SK-MEL-5 (cell line): ENCODE measurements around the gene RCAN2. TPM values are rescaled to one million over a fixed set of nuclear protein-coding genes. Genes with fewer than 3 reads are reported as not detected.
"Not testable (repeated sequence)": the region's sequence is repeated elsewhere in the genome, so short reads cannot be mapped to it uniquely, and the experiment has no call there.

Experiments used
- DNase-seq: peaks from one replicate; pipeline ENCODE4 v3.0.0-alpha.2; 2016; ENCODE audit warnings: low read depth, low spot score
- in situ Hi-C: cut with HindIII; loops from 2 replicates; pipeline ENCODE4 v1.10.0; 2016; ENCODE audit warnings: low sequenced_read_pairs, high pct_unique_total_duplicates, low pct_unique_long_range_greater_than_20kb
- total RNA-seq: library from RNA; depleted of rRNA; stranded (reverse); fragments of >200 nt; shearing (Covaris generic); gene quantifications from 2 replicates; pipeline ENCODE4 v1.2.3, GENCODE V29; 2014

The RCAN2 gene
- total RNA-seq, 1 experiment from 2014 or later, result 0.11 TPM

- in situ Hi-C loops, result no loop called here
Measured at GRCh38 chr6:46410334-46410953, 80.8 kb downstream of the RCAN2 start.

GRCh38 chr6:46407776-46408530 is 83.3 kb downstream of the RCAN2 start:
- DNase-seq, result no peak
- in situ Hi-C loops, result no loop called here

More at GRCh38 chr6:46410334-46410953, 80.8 kb downstream of the RCAN2 start:
- peak; percentile 16 for DNase-seq

- in situ Hi-C loops, result no loop called here
- no peak for DNase-seq
Measured at GRCh38 chr6:46407246-46407645, 84.0 kb downstream of the RCAN2 start.

- in situ Hi-C loops, DNase-seq: not testable (repeated sequence)
Measured at GRCh38 chr6:46405620-46406180, 85.5 kb downstream of the RCAN2 start.

- no peak for DNase-seq
- in situ Hi-C loops, result no loop called here
Measured at GRCh38 chr6:46400898-46401297, 90.4 kb downstream of the RCAN2 start.

- in situ Hi-C loops, result no loop called here
- no peak for DNase-seq
Measured at GRCh38 chr6:46395530-46395929, 95.7 kb downstream of the RCAN2 start.

GRCh38 chr6:46393940-46394337 is 97.3 kb downstream of the RCAN2 start:
- in situ Hi-C loops, result no loop called here

GRCh38 chr6:46393161-46393939 is 97.9 kb downstream of the RCAN2 start:
- no peak for DNase-seq
- in situ Hi-C loops, result no loop called here

More at GRCh38 chr6:46393940-46394337, 97.3 kb downstream of the RCAN2 start:
- DNase-seq, result no peak

GRCh38 chr6:46392294-46392693 is 99.0 kb downstream of the RCAN2 start:
- in situ Hi-C loops, result no loop called here
- no peak for DNase-seq

- no peak for DNase-seq
- in situ Hi-C loops, result no loop called here
Measured at GRCh38 chr6:46390153-46390876, 100.9 kb downstream of the RCAN2 start.

- in situ Hi-C loops, DNase-seq: not testable (repeated sequence)
Measured at GRCh38 chr6:46387728-46388127, 103.5 kb downstream of the RCAN2 start.

GRCh38 chr6:46381579-46381978 is 109.7 kb downstream of the RCAN2 start:
- in situ Hi-C loops, result no loop called here
- DNase-seq, result no peak

- no peak for DNase-seq
- in situ Hi-C loops, result no loop called here
Measured at GRCh38 chr6:46381057-46381456, 110.2 kb downstream of the RCAN2 start.

- no peak for DNase-seq
- in situ Hi-C loops, result no loop called here
Measured at GRCh38 chr6:46380152-46380807, 111.0 kb downstream of the RCAN2 start.

GRCh38 chr6:46378882-46379416 is 112.3 kb downstream of the RCAN2 start:
- in situ Hi-C loops, result no loop called here
- DNase-seq, result peak; percentile 82

GRCh38 chr6:46378161-46378881 is 112.9 kb downstream of the RCAN2 start:
- no peak for DNase-seq
- in situ Hi-C loops, result no loop called here
